HUDEP-2 (cell line): ENCODE data around the gene CSTB.
A peak's percentile ranks its signal among the peaks of the same experiment; 100 is the strongest.

ENCODE experiments used
- DNase-seq, 76 experiments: peaks; one replicate each; lab custom pipeline; 2025; ENCODE audit not compliant: unreplicated experiment in 76 of 76; lab: John Stamatoyannopoulos, UW

The CSTB gene

GRCh38 chr21:43734928-43735229 is 41.2 kb downstream of the CSTB start:
- no peak for DNase-seq

GRCh38 chr21:43734131-43734927 is 41.8 kb downstream of the CSTB start:
- peak in 72 of 76 experiments; percentile 26 to 89 (median 66) for DNase-seq

GRCh38 chr21:43733529-43734071 is 42.5 kb downstream of the CSTB start:
- DNase-seq: peak in 62 of 76 experiments; percentile 10 to 78 (median 57)

- no peak for DNase-seq
Observed at GRCh38 chr21:43733060-43733459, 43.0 kb downstream of the CSTB start.

- no peak for DNase-seq
Observed at GRCh38 chr21:43731891-43732711, 44.0 kb downstream of the CSTB start.

- DNase-seq: no peak
Observed at GRCh38 chr21:43731476-43731875, 44.6 kb downstream of the CSTB start.

- peak in 75 of 76 experiments; percentile 84 to 100 (median 99) for DNase-seq
Observed at GRCh38 chr21:43728467-43729390, 47.4 kb downstream of the CSTB start.

- peak in 25 of 76 experiments; percentile 47 to 88 (median 65) for DNase-seq
Observed at GRCh38 chr21:43728154-43728466, 48.0 kb downstream of the CSTB start.

- peak in 61 of 76 experiments; percentile 13 to 74 (median 49) for DNase-seq
Observed at GRCh38 chr21:43727519-43728153, 48.5 kb downstream of the CSTB start.

- DNase-seq: peak in 1 of 76 experiments; percentile 44
Observed at GRCh38 chr21:43726686-43727518, 49.2 kb downstream of the CSTB start.
